Inferior parietal cortex (tissue), 1 donor: ENCODE data around the gene RNF213.

Experiments used
- DNase-seq: peaks from one replicate; pipeline ENCODE4 v3.0.0-alpha.2; 2016; ENCODE audit errors: extremely low spot score

The RNF213 gene

DNA sequence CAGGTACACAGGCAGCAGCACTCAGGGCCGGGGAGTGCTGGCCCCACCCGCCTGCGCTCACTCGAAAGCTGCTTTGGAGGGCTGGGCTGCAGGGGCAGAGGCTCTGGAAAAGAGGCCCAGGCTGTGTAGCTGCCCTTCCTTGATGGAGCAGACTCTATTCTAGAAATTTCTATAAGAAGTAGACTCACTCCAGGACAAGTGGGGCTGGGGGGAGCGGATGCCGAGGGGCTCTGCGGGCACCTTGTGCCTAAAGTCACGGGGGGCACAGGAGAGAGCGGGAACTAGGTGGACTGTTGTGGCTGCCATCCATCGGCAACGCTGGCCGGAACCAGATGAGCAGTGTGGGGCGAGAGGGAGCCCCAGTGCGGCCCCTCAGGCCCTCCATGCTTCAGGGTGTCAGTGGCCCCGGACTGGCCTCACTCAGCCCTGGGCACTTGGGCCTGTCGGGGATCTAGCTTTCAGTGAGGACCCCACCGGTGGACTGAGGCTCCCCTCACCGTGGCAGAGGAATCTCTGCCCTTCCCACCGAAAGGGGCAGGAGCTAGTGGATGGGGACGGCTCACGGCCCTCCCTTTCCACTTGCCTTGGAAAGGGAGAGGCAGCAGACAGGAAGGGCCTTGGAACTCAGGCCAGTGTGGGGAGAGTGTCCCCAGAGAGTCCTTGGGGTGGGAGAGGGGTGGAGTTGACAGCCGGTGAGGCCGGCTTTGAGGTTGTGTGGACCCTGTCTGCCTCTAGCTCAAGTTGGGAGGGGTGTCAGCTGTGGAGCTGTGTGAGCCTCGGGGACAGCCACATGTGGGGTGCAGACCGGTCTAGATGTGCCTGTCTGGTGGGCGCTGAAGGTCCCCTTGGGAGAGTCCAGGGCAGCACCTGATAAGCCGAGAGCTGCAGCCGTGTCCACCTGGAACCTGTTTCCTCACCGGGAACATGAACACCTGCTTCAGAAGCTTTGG, 170.9 kb downstream of the RNF213 start:
- no peak for DNase-seq

- no peak for DNase-seq
Measured at GRCh38 chr17:80432350-80432955, 171.8 kb downstream of the RNF213 start.

DNA sequence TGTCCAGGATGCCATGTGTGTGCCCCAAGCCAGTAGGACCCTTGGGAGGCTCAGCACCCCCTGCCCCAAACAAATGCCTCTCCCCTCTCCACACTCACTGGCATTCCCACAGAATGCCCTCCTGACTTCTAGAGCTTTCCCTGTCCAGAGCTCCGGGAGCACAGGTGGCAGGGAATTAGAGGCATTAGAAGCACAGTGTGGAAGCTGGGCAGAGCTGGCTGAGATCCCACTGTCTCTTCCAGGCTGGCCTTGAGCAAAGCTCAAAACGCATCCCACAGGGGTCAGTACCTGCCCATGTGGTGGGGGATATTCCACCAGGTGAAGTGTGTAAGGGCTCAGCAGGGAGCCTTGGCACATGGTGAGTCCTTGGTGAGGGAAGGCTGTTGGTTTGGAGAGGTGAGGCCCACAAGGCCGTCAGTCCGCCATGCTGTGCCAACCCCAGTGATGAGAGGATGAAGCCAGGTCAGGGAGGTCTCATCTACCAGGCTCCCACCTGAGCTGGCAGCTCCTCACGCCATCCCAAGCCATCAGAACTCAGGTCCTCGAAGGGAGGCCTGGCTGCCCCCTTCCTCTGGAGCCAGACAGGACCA, 172.4 kb downstream of the RNF213 start:
- DNase-seq = no peak

- no peak for DNase-seq
Measured at GRCh38 chr17:80433916-80434666, 173.4 kb downstream of the RNF213 start.

DNA sequence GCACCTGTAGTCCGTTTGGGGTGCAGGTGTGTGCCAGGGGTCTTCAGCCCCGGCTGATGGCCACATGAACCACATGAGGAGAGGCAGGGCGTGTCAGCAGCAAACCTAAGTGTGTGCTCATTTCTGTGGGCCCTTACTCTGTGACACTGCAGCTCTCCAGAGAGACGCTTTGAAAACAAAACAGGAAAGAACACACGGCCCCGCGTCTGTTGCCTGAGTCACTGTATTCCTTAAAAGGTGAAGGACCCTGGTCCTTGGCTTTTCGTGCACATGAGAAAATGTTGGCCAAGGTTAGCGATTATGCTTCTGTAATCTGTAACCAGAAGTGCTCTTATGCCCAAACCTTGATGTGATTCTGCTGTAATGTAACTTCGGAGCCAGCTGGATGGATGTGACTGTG, 176.9 kb downstream of the RNF213 start:
- no peak for DNase-seq

- DNase-seq = no peak
Measured at GRCh38 chr17:80438806-80439205, 178.2 kb downstream of the RNF213 start.

GRCh38 chr17:80439499-80439898, 178.8 kb downstream of the RNF213 start:
- no peak for DNase-seq

DNA sequence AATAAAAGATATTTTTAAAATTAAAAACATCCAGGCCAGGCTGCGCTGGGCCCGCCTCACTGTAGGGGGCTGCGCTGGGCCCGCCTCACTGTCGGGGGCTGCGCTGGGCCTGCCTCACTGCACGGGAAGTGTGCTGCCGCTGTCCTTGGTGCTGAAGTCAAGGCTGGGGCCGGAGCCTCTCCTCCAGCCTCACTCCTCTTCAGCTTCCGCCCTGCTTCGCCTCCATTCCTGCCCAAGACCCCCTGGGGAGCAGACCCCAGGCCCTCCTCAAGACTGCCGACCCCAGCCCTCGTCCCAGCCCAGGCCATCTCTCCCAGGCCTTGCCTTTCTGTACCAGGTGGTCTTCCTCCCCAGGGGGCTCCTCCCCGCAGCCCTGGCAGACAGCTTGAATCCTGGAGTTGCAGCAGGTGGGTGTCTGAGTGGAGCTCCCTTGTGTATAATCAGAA, 180.5 kb downstream of the RNF213 start:
- DNase-seq = no peak

DNA sequence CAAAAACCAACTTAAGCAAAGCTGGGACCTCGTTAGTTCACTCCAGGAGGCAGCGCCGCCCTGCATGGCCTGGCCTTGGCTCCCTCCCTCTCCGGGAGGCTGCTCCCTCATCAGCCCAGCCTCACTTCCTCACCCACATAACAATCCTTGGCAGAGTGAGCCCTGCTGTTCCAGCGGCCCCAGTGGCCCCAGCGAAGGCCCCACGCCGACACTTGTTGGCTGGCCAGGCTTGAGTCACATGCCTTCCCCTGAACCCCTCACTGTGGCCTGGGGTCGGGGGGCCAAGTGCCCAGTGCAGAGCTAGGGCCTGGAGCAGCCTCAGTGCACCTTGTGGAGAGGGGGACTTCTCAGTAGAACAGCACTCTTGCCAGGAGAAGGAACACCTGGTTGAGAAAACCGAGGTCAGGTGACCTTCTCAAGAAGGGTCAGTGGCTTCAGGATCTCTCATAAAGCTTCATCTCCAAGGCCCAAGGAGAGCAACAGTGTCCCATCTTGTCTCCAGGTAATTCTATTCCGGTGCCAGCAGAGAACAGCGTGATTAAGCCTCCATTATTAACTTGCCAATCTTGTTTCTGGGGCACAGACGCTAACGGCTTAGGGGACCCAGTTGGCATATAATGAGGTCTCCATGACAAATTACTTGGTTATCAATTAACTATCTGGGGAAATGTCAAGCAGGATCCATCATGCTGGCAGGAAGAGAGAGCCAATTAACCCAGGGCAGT, 181.1 kb downstream of the RNF213 start:
- DNase-seq = no peak

DNA sequence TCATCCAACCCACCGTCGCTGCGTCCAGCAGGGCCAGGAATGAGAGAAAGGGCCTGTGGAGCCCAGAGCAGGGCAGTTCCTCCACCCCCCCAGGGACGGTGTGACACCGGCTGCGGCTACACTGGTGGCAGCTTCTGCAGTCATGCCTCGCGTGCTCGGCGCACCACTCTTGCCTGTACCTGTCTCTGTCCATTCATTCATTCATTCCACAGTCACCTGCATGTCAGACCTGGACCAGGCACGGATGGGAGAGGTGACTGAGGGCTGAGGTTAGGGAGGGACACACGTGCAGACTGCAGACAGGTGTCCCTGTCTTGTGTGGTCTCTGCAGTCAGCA, 181.6 kb downstream of the RNF213 start:
- no peak for DNase-seq

GRCh38 chr17:80442764-80443163, 182.1 kb downstream of the RNF213 start:
- no peak for DNase-seq

- no peak for DNase-seq
Measured at GRCh38 chr17:80443498-80443897, 182.8 kb downstream of the RNF213 start.

GRCh38 chr17:80443916-80444643, 183.4 kb downstream of the RNF213 start:
- no peak for DNase-seq

GRCh38 chr17:80444644-80444979, 184.0 kb downstream of the RNF213 start:
- no peak for DNase-seq

DNA sequence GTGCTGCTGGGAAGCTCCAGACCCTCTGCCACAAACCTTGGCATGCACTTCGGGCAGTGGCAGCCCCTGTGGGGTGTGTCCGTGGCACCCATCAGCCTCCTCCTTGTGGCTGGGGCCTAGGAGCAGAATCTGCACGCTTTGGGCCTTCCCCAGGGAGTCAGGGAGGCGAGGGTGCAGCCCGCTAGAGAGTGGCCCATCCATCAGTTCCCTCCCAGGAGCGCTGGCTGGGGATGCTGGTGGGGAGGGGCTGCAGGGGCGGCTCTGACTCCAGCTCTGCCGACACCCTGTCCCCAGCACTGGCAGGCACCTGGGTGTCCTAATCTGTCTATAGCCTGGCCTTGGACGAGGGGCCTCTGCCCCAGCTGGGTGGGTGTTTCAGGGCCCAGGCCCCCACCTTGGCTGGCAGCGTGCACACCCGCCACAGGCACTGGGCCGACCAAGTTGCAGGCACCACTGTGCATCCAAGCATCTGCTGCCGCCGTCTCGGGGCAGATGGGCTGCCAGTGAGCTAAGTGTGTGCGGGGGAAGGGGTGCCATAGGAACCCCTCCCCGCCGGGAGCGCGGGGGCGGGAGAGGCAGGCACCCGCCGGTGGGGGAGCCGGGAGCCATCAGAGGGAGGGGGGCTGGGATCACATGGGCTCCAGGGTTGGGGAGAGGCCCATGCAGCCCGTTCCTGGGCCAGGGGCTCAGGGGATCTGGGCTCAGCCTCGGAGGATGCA, 184.5 kb downstream of the RNF213 start:
- DNase-seq = no peak

- no peak for DNase-seq
Measured at GRCh38 chr17:80445726-80446110, 185.1 kb downstream of the RNF213 start.

GRCh38 chr17:80446645-80447405, 186.2 kb downstream of the RNF213 start:
- no peak for DNase-seq

DNA sequence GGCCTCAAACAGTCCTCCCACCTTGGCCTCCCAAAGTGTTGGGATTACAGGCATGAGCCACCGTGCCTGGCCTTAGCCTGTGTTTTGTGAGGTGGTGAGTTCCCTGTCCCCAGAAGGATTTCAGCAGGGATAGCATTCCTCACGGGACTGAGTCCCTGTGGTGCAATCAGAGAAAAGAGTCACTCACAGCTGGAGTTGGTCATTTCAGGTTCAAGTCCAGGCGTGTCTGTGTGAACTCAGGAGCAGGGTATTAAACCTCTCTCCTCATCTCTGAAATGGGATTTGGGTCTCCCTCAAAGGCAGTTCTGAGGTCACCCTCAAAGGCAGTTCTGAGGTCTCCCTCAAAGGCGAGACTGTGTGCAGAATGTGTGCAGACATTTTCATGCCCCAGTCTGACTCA, 187.1 kb downstream of the RNF213 start:
- DNase-seq = no peak
